ENCODE results near the gene C1orf74.

The C1orf74 gene

DNA sequence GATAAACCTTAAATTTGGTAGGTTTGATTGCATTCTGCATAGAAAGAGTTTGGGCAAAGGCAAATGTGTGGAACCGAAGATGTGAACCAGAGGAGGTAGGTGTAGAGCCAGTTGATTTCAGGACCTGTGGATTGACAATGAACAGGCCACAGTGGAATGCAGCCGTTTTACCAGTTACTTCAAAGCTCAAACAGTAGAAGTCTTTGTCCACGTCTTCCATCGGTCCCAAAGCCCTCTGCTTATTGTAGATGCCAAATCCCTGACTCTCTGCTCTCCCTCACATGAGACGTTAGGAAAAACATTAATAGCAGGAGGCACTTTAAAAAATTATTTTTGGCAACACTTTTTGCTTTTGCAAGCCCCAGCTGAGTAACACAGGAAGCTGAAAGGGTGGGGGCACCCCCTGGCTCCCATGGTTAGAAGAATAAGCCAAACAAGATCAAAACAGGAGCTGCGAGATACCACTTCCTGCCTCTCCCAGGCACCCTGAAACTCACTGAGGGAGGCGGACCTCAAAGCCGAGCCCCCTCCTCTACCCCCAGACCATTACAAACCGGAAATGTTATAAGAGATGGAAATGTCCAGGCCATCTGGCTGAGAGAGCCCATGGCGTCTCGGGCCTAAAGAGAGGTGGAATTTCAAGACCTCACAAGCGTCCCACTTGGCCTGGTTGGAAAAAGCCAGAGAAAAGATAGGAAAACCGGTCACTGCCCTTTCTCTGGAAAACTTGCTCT is 15.0 kb downstream of the C1orf74 start:
- peak; percentile 72 for DNase-seq

DNA sequence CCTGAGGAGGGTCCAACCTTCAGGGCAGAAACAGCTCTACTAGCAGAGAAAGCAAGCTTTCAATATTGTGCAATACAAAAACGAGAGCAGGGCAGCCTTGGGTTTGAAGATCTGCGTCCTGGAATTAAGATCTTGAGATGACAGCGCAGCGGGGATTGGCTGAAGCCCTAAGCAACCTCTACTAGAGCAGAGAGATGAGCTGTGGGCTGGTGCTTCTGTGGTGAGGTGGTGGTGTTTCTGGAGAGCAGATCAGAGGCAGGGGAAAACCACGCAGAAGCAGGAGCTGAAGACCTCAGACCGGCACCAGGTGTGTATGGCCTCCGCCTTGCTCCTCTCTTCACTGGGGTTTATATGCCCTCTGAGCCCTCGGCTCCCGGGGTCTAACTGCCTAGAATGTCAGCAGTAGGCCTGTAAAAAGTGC is 16.0 kb downstream of the C1orf74 start:
- DNase-seq: peak; percentile 75

DNA sequence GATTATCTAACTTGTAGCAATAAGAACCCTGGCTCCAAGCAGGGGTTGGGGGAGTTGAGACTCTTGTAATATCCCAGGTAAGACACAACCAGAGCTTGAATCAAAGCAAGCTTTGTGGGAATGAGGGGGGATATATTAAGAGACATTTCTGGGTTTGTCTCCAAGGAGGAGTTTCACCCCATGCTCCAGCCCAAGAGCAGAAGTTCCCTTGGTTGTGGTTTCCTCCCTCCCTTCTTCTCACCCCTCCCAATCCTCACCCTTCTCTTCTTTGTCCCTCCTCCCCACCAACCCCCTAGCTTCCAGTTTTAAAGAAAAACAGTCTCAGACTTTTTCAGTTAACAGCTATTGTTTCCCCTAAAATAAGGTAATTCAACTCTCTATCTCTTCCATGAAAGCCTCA is 16.7 kb downstream of the C1orf74 start:
- DNase-seq: no peak

DNA sequence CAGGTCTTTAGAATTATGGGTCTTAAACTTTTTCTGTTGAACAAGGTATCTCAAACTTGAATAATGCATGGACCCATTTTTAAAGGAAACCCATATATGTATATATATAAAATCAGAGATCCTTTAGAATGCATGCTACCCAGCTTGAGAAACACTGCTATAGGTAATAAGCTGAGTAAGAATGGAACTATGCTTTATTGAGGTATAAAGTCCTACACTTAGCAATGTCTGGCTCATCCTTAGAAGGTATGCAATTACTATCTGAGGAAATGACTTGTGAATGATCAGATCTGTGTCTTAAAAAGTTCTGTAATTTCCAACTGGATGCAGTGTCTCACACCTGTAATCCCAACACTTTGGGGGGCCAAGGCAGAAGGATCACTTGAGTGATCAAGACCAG is 17.3 kb downstream of the C1orf74 start:
- no peak for DNase-seq

DNA sequence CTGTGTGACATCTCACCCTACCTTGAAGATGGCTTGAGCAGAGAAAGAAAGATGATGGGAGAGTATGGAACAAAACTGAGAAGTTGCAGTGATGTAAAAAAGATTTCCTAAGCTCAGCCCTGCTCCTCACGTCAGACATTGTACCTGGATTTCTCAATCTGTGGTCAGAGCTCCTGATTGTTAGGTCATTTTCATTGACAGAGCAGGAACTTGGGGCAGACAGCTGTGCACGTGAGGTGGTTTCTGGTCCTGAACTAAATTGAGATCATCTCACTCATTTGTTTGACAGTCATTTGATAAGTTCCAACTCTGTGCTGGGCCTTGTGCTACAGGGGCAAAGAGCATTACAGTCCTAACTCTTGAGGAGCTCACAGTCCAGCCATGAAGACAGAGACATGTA is 18.3 kb downstream of the C1orf74 start:
- DNase-seq: no peak

DNA sequence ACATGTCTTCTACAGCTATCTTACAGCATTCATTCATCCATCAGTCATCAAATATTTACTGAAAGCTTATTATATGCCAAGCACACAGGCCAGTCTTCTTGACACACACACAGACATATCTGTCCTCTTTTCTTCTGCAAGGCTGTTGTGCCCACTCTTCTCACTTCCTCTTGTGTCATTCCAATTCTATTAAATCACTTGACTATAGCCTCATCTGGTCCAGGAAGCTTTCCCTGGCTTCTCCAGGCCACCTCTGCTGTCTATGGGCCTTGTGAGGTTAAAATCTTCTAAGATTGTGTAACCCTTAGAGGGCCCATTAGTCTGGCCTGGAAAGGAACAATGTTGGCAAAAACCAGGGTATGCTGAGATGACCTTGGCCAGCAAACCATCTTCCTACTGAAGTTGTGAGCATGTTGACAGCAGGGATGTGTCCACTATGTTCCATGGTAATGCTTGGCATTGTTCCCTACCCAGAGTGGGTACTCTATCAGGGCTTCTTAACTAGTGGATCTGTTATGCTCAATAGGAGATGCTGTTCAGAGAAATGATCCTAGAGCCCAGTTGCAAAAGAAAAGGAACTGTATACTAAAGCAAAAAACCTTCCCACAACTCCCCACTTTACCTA is 23.2 kb downstream of the C1orf74 start:
- DNase-seq: no peak

DNA sequence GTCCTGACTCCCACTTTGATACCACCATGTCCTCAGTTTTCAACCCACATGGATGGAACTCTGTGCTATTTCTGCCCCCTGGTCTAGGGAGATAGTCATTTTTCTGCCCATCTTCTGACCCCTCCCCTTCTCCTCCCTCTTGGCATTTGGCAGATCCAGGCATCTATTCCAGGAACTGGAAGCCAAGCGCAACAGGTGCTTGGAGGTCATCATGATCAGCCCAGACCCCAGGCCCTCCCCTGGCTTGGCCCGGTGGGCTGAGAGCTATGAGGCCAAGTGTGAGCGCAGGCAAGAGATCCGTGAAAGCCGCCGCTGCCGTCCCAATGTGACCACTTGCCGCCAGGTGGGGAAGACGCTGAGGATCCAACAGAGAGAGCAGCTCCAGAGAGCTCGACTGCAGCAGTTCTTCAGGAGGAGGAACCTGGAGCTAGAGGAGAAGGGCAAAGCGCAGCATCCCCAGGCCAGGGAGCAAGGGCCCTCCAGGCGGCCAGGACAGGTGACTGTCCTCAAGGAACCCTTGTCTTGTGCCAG is 24.5 kb downstream of the C1orf74 start:
- no peak for DNase-seq

DNA sequence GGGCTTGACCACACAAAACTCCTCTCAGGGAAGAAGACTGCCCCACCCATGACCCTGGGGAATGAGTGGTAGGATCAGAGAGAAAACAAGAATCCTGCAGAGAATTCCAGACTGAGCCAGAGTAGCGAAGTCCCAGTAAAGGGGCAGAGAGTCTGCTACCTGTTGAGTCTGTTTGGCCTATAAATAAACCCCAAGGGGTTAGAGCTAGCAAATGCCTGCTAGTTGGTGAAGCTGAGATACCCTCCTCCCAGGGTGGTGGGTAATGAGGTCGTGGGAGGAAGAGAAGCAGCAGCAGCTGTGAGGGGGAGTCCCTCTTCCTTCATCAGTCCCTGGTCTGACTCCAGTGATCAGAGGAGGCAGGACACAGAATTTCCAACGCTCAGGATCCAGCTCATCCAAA is 26.0 kb downstream of the C1orf74 start:
- DNase-seq: no peak

DNA sequence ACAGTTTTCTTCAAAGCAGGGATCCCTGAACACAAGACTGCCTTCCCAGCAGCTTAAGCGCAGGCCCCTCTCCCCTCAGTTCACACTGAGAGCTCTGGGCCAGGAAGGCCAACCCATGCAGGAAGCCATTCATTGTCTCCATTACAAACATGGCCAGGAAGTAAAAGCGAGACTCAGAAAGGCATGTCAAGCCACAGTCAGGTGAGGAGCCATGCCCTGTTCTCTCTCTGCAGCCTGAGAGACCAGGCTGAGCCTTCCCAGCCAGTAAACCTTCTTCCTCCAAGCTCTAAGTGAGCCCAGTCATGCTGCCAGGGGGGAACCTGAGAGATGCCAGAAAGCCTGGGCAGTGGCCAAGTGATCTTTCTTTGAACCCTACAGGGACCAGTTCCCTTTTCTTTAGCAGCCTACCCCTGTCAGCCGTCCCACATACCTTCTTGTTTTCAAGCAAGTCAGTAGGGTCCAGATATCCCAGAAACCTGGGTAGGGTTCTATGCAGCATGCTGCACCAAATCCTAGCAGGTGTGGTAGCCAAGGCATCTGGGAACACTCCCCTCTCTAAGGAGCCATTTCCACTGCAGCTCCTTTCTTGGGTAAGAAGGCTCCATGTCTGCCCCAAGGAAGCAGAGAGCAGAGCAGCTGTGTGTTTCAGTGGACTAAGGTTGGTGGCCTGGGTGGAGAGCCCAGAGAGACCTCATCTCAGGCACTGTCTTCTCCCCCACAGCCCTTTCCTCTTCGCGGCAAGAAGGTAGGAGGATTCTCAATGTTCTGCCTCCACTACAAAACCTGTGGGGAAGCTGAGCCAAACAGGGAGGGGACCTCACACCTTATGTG is 27.5 kb downstream of the C1orf74 start:
- DNase-seq: peak; percentile 51

DNA sequence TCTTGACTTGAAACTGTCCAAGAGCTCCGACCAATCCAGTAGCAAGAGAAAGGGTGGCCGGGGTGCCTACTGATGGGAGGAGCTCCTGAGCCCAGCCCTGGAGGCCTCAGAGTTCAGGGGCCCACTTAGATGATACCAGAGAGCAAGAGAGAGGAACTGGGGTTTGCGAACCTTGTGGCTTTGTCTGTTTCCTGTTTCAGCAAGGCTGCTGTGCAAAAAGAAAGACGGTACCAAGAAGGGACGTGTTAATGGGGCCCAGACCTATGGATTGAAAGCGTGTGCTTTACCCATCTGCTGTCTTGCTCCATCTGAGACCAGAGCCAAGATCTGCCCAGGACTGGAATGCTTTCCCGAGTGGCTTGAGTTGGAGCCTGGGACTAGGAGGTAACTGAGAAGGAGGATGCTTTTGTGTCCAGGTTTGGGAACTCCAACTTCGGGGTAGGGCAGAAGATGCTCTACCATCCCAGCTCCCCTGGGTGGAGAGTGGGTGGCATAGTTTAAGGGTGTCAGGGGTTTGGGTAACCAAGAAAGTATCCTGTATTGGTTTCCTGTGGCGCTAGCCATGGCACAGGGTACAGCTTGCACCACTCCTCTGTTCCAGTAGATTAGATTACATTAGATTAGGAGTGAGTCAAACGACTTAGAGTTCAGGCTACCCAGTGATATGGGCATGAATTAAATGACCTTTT is 28.3 kb downstream of the C1orf74 start, which contains the start of gene TRAF3IP3:
TRAF3IP3 (plus strand) TSS at position 128 of the 689 bp plus-strand sequence. CDS start 3,987 bp downstream, outside the sequence.
- peak; percentile 66 for DNase-seq

DNA sequence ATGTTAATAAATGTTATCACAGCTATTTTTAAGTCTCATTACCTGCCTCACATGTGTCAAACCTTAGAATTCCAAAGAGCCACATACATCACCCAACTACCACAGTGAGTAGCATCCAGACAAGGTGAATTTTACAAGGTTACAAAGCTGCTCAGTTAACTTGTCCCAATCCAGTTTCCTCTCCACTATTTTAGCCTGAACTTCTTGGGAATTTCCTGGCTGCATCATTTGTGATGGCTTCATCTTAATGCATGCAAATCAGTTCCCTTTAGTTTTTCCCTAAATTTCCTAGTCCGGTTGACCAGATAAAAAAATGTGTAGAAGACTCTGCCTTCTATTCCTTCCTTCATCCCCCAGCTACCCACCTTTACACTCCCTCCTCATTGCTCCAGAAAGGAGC is 29.1 kb downstream of the C1orf74 start:
- DNase-seq: no peak

DNA sequence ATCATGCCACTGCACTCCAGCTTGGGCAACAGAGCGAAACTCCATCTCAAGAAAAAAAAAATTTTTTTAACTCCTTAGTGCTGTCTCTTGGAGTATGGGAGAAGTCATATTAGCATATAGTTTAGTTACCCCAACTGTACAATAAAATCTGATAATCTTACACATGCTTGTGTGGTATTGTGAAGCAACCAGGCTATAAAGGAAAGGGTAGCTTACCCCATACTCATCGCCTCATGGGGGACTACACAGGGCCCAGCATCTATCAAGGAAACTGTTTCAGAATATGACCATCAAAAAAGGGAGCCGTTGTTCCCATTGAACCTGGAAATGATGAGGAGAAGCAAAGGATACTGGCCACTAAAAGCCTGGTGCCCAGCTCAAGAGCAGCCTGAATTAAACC is 31.5 kb downstream of the C1orf74 start:
- DNase-seq: no peak

DNA sequence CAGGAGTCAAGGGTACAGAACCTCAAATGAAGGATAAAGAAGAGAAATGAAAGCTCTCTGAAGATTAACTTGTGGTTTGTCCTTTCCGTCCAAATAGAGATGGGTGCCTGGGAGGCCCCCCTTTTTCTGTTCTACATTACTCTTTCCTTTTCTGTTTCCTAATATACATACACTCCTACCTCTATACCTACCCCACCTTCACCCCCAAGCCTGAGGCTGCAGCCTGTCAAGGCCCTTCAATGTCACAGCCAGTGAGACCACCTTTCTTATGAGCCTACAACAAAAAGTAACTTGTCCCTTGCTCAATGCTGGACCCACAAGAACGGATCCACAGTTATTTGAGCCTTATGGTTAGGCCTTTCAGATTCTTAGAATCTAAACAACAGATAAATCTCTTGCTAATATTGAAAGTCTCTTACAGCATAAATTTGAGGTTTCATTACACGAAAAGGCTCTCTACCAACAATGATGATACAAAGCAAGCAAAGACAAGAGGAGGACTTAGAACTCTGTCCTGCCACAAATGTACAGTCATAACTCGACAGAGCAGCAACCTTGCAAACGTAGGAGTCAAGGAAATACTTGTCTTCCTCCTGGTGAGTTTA is 32.6 kb downstream of the C1orf74 start:
- no peak for DNase-seq

DNA sequence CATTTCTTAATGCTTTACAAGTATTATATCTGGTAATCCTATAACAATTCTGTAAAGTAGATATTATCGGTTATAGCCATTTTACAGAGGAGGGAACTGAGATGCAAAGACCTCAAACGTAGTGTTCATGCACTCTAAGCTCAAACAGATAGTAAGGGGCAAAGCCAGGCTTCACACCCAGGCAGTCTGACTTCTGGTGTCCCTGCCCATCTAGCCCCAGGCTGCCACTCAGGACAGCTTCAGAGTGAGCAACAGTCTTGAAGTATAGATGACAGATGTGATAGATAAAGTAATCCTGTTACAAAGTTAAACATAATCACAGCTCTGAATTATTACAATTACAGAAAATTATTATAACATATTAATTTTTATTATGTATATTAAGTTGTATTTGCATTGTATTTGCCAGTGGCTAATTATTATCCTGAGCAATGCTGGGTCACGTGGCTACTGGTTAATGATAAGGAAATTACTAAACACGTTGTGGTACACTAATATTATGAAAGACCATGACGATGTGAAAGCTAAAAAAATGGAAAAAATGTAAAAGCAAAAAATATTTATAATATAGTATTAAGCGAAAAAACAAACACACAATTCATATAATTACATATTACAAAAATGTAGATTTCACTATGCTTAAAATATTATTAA is 34.6 kb downstream of the C1orf74 start:
- DNase-seq: no peak

DNA sequence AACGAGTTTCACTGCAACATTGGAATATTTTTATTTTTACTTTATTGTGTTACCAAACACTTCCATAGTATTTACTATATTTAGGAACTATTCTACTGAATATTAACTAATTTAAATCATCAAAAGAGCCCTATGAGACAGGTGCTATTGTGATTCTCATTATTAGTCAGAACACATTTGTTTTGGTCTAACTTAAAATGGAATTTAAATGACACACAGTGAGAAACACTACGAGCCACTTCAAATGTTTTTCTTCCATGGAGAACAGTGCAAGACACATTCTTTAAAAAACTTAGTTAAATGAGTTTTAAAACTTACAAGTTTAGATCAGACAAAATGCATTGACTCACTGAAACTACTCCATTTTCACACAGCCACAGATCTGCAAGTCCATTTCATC is 35.2 kb downstream of the C1orf74 start:
- no peak for DNase-seq

DNA sequence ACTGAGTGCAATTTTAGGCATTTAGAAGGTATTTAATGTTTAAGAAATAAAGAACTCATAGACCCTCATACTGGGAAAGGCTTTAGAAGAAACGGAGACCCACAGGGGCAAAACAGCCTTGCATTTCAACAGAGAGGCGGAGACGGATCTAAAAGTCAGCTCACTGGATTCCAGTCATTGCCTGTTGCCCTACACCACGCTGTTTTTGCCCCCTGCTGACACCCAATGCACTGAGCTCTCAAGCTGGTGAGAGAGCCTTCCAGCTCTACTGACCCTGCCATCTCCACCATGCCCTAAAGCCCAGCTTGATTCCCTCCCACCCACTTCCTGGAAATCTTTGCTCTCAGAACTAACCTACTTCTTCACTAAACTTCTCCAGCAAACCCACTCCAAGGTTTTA is 35.7 kb downstream of the C1orf74 start:
- DNase-seq: no peak

DNA sequence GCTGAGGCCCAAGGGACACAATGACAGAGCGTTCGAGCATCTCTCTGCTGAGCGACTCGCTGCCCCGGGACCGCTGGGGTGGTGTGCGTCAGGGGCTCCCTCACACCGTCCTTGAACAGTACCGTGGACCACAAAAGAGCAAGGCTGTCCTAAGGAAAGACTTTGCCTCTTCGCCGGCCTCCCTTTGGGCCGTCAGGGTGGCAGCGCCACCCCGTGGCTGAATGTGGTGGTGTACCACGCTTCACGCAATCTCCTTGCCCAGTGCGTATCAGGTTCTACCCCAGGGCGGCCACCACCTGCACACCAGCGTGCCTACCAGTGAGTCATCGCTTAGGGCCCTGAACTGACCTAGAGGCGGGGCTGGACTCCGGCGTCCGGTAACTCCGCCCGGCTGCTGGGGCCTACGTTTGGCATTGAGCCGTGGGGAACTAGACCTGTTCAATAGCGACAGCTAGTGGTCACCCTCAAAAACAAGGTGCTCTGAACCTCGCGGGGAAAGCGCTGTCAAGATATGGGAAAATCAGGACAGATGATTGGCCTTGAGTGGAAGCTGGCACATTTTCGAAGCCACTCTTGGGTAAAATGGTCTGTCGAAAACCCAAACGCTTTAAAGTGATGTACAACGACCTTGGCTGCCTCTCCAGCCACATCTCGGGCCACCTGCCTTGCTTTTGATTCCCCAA is 36.6 kb downstream of the C1orf74 start:
- DNase-seq: peak; percentile 90

DNA sequence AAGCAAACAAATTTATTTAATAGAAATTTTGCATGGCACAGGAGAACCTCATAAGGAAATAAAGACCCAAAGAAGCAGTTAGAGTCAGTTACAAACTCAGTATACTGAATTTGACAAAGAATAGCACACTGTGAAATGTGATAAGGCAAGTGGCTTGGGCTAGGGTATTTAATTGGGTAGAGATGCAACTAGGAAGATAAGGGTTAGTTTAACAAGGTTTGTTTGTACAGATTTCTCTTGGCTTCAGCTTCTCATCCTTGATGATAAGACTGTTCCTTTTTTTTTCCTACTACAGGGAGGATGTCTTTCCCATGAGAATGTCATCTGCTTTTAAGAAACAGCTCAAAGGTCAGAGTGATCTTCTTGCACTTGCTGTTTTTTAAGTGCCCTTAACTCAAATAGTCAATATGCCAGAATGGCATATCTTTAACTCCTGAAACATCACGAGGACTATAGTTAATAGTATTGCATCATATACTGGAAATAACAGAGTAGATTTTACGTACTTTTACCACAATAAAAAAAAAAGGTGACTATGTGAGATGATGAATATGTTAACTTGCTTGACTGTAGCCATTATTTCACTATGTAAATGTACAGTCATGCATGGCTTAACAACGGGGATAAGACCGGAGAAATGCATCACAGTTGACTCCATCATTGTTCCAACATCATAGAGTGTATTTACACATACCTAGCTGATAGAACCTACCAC is 37.8 kb downstream of the C1orf74 start:
- no peak for DNase-seq

DNA sequence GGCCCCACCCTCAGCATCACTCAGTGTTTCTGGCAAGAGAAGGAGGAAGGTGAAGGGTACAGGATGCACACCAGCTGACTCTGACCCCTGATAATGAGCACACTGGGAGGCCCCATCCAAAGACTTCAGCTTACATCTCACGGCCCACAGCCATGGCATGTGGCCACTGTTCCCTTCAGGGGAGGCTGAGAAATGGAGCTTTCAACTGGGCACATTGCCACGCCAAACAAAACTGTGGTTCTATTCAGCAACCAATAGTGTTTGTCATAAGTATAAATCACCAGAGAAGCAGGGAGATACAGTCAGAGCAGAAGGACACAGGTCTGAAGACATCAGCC is 41.2 kb downstream of the C1orf74 start:
- no peak for DNase-seq

DNA sequence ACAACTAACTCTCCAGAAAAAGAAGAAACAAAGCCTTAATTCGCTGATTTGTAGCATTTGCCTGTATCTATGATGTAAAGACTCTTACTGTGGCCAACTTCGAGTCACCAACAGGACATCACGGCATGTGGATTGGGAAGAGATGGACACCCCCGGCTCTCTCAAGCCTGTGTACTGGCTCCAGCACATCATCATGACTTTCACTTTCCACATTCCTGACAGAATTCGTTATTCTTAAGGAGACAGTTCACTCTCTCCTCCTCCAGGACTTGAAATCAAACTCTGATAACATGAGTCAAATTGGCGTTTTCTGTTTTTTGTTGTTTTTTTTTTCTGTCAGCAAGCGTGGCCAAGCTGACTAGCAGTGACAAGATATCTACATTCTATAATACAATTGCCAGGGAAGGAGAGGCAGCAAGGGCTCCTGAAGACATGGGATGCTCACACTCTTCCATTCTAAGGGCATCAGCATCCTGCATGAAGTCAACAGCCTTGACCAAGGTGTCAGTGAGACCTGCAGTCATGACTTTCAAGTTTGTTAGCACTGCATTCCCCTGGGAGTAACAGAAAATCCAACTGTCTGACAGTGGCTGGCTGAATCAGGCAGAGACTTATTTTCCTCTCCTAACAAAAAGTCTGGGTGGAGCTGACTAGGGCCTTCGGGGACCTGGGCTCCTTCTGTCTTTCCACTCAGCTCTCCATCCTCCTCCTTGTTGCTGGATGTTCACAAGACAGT is 41.8 kb downstream of the C1orf74 start:
- DNase-seq: no peak

Data from activated T-cell treated with anti-CD3 and anti-CD28 coated beads, Interleukin-2, amount 50 U/mL, for 1 hour (primary cell).